GM21529 (cell line): ENCODE data around the gene NXPH1.

Experiments used
- ATAC-seq: cut with Tn5 transposase; IDR thresholded peaks from one replicate; pipeline ENCODE4 v1.9.1; 2021; ENCODE audit not compliant: unreplicated experiment

The NXPH1 gene

GRCh38 chr7:8585591-8585990 is 152.2 kb downstream of the NXPH1 start:
- no peak for ATAC-seq

- no peak for ATAC-seq
These were observed 156.8 kb downstream of the NXPH1 start for GRCh38 chr7:8590225-8590624.

DNA sequence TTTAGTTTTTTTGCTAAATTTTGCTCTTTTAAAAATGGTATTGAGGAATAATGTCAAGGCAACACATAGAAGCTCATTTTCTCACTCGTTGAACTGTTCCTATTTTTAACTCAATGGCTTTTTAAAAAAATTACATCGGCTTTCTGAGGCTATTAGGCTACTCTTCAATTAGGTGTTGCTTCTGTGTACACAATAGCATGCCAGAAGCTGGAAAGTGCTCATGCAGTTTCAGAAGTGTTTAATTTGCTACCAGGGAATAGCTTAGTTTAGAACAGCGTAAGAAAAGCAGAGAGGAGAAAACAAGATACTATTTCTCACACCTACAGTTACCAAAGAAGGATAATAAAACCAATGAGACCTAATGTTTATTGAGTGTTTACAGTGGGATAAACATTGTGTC is 157.4 kb downstream of the NXPH1 start:
- no peak for ATAC-seq

- ATAC-seq, result no peak
These were observed 157.9 kb downstream of the NXPH1 start for GRCh38 chr7:8591289-8591688.

GRCh38 chr7:8592167-8592566 is 158.8 kb downstream of the NXPH1 start:
- no peak for ATAC-seq

GRCh38 chr7:8594115-8594514 is 160.7 kb downstream of the NXPH1 start:
- no peak for ATAC-seq

GRCh38 chr7:8597565-8597964 is 164.2 kb downstream of the NXPH1 start:
- ATAC-seq, result no peak

DNA sequence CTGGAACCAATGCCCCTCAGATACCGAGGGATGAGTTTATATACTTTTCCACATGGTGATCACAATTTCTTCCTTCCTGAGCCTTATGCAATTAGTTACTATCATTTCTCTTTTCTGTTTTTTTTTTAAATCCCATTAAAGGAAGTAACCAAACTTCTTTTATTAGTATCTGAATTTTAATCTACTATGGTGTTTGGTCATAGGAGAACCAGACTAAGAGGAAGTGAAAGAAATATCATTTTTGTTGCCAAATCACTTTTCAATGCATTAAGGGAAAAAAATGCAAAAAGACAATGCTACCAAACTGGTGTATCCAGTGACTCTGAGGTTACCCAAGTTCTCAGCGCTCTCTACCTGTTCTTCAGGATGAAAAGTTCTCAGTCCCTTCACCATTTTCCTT is 167.7 kb downstream of the NXPH1 start:
- no peak for ATAC-seq

DNA sequence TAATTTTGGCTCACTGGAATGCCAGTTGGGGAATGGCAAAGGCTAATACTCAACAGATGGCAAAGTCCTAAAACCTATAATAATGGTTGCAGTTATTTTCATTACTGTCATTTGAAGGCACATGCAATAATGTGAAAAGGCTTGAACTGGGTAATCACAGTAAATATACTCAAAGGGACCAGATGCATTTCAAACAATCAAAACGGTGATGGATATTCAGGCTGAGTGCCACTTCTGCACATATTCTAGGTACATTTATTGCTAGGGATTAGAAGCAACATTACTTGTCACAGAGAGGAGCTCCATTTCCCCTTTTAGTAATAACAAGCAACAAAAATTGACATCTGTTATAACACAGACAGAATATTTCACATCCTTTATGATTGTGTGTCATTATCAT is 171.8 kb downstream of the NXPH1 start:
- ATAC-seq, result no peak

- ATAC-seq, result no peak
These were observed 179.2 kb downstream of the NXPH1 start for GRCh38 chr7:8612584-8612983.

DNA sequence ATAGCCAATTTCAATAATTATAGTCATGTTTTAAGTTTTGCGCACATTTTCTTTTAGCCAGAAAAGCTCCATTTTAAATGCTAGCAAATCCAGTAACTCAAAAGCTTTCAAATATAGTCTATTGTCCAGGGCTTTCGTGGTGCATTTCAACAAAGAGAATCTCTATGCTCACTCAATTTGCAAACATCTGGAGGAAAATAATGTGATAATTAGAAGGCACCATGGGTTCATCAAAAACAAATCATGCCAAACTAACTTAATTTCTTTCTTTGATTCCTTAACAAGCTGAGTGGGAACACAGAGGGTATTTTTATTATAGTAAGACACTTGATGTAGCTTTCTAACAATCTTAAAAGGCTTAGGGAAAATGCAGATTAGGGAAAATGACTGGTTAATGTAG is 179.8 kb downstream of the NXPH1 start:
- no peak for ATAC-seq

- no peak for ATAC-seq
These were observed 181.6 kb downstream of the NXPH1 start for GRCh38 chr7:8615019-8615418.

GRCh38 chr7:8618441-8619070 is 185.1 kb downstream of the NXPH1 start:
- no peak for ATAC-seq

- no peak for ATAC-seq
These were observed 186.8 kb downstream of the NXPH1 start for GRCh38 chr7:8620169-8620568.

DNA sequence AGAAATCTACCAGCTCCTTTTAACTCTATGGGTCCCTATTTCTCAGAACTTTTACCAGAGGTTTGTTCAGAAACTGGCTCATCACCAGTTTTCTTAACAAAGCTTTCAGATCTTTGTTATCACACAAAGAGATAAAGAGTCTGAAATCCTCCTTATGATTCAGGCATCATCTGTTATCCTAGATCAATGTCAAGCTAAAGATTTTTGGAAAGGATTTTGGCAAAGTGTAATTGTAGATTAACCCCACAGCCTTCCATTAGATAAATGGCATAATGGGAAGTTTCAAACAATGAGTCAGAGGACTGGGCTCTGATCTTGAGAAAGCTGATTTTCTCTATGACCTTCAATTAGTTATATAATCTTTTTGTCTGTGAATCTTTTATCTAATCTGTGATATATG is 192.2 kb downstream of the NXPH1 start:
- ATAC-seq, result no peak

DNA sequence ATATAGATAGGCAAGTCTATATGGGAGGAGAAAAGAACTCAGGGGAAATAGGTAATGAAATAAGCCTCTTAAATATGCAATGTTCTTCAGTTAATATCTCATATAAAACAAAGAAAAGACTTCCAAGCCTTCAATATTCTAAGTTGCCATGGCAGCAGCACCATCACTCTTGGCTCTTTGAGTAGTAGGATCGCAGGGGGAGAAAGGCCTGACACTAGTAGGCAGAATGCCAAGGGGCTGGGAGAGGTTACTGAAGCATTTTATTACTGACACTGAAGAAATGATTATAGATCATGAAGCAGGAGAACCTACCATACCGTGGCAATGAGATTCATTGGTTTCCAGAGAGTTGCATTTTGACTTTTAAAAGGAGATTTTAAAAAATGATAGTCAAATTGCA is 193.9 kb downstream of the NXPH1 start:
- ATAC-seq, result no peak

DNA sequence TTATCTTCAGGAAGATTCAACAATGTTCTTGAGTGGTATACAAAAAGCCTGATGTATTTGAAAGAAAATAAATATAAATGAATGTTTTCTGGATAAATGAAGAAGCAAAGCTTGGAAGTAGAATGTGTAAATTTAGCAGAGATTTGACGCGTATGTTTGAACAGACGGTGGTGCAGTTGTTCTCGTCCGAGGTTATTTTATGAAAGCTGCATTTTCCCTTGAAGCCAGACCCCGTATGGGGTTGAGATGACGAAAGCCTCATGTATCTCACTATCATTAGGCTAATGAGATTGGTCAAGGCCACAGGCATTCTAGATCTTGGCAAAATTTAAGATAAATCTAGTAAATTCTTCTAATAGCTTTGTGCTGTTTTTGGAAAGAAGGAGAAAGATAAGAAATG is 195.2 kb downstream of the NXPH1 start:
- no peak for ATAC-seq

- ATAC-seq, result no peak
These were observed 196.1 kb downstream of the NXPH1 start for GRCh38 chr7:8629504-8629903.

DNA sequence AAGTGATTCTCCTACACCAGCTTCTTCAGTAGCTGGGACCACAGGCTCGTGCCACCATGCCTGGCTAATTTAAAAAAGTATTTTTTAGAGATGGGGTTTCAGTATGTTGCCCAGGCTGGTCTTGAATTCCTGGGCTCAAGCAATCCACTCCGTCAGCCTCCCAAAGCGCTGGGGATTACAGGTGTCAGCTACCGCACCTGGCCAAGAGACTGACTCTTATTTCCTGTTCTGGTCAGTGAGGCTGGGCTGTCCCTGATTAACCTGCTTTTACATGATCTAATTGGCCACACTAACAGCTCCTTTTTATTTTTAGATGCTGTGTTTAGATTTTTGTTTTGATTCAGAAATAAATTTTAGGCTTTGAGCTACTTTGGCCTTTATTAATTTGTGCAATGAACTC is 203.9 kb downstream of the NXPH1 start:
- ATAC-seq, result no peak

DNA sequence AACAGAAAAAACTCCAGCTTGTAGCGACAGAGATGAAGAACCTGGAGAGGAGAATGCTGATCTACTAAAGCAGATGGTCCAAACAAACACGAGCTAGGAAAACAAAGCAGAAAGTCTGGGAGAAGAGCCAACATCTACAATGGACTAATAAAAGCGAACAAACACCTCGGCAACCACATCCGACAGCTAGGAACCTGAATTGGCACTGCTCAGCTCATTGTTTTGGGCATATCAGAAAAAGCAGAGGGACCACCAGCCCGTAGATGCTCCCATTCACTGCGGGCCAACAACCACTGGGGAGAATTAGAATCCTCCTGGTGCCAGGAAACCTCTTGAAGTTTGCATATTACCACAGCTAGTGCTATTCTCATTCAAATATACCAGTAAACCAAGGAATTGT is 204.7 kb downstream of the NXPH1 start:
- ATAC-seq, result no peak

GRCh38 chr7:8639668-8640067 is 206.3 kb downstream of the NXPH1 start:
- no peak for ATAC-seq

- ATAC-seq, result no peak
These were observed 207.3 kb downstream of the NXPH1 start for GRCh38 chr7:8640671-8641070.

GRCh38 chr7:8668627-8669500 is 235.5 kb downstream of the NXPH1 start:
- ATAC-seq, result no peak
